Measurements from ENCODE around the gene RHEX. TPM values are rescaled to one million over a fixed set of nuclear protein-coding genes. Genes with fewer than 3 reads are reported as not detected.

Gene RHEX
- total and polyA plus RNA-seq, 2 donors (not counting 1 experiment from before 2014, with no cell fraction given) = 1.8 to 12.8 TPM

DNA sequence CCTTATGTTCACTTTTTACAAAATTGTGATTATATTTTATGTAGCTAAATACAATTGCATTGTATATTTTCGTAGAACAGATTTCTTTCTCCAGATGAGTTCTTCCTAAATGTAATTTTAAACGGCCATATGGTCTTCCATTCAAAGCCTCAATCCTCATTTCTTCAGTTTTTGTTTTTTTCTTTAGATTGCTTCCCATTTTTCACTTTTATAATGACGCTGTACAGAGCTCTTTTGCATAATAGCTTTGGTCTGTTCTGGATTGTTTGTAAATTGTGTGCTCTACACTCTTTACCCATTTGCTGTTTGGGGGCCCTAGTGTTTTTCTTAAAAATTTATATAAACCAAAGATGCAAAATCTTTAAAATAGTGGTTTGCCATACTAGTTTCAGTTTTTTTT lies 36.4 kb downstream of the RHEX start:
- CTCF ChIA-PET = interaction anchor here (0.8 to 1.0 kb wide), 2 partner anchors 16 to 60 kb away, joined by 3 read pairs; no protein-coding TSS in a partner anchor
- Histone ChIP-seq H3K9ac (ENCODE audit: low read length) (no peak overlapping the region), H2AFZ (ENCODE audit: insufficient read depth, low read depth, low read length, poor library complexity, severe bottlenecking) (no peak overlapping the region), H3K4me1 (ENCODE audit: control insufficient read depth in 2 of 2, insufficient read depth in 2 of 2, low read length in 2 of 2) (peaks cover 0 to 5% of the 10 kb centered on the region in 2 donors), H4K20me1 (ENCODE audit: control insufficient read depth, insufficient read depth, low read length, poor library complexity, severe bottlenecking) (no peaks in the 10 kb centered on the region), H3K9me3 (ENCODE audit: control extremely low read depth in 1 of 3, control insufficient read depth in 2 of 3, insufficient read depth in 1 of 3, low read length in 2 of 3) (no peaks in the 10 kb centered on the region), H3K27ac (ENCODE audit: low read length in 2 of 2) (no peak overlapping the region), H3K79me2 (ENCODE audit: control insufficient read depth, insufficient read depth, low read length) (no peaks in the 10 kb centered on the region), H3K27me3 (replicated peaks in 1 of 4; ENCODE audit: control extremely low read depth in 1 of 4, control insufficient read depth in 3 of 4, insufficient read depth in 4 of 4, low read length in 3 of 4) (no peaks in the 10 kb centered on the region), H3K4me2 (replicated peaks; ENCODE audit: low read depth, low read length, poor library complexity, severe bottlenecking) (no peak overlapping the region), H3K36me3 (replicated peaks in 1 of 2; ENCODE audit: control extremely low read depth in 1 of 2, control insufficient read depth in 1 of 2, extremely low read depth in 1 of 2, insufficient read depth in 2 of 2, low read length in 1 of 2) (no peaks in the 10 kb centered on the region), H3K4me3 (ENCODE audit: control extremely low read depth in 1 of 5, extremely low read depth in 1 of 5, insufficient read depth in 1 of 5, low read depth in 2 of 5, low read length in 4 of 5) (no peak overlapping the region)
- ATAC-seq (ENCODE audit: low read depth) (no peak), DNase-seq (no peak)
- no peak overlapping the region for H3K4me3 Mint-ChIP-seq
- H3K27ac Mint-ChIP-seq = no peak overlapping the region
- POLR2A ChIA-PET = no interaction called here
- H3K9me3 Mint-ChIP-seq (ENCODE audit: insufficient read depth) = no peaks in the 10 kb centered on the region
- H3K27me3 Mint-ChIP-seq = no peaks in the 10 kb centered on the region
- intact Hi-C loops (cut with micrococcal nuclease) = no loop called here
- no CpG with 5 or more reads among the region's 3 CpGs for WGBS (ENCODE audit: insufficient coverage)
- TF ChIP-seq CTCF (IDR thresholded peaks at IDR 0.05) = no peak
- TF ChIP-seq EZH2 (IDR thresholded peaks at IDR 0.05; ENCODE audit: borderline replicate concordance, insufficient read depth, low read depth, low read length, poor library complexity, severe bottlenecking) = no peak
- H3K4me1 Mint-ChIP-seq = peaks cover 4% of the 10 kb centered on the region

GRCh38 chr1:206094024-206094423 lies 41.1 kb downstream of the RHEX start:
- TF ChIP-seq EZH2 (IDR thresholded peaks at IDR 0.05; ENCODE audit: borderline replicate concordance, insufficient read depth, low read depth, low read length, poor library complexity, severe bottlenecking) = no peak
- TF ChIP-seq CTCF (IDR thresholded peaks at IDR 0.05) = no peak
- H4K20me1 ChIP-seq (ENCODE audit: control insufficient read depth, insufficient read depth, low read length, poor library complexity, severe bottlenecking) = no peaks in the 10 kb centered on the region
- Mint-ChIP-seq H3K4me3 (no peak overlapping the region), H3K27me3 (no peaks in the 10 kb centered on the region), H3K9me3 (ENCODE audit: insufficient read depth) (no peaks in the 10 kb centered on the region), H3K4me1 (peaks cover 4% of the 10 kb centered on the region), H3K27ac (no peak overlapping the region)
- H3K4me1 ChIP-seq (ENCODE audit: control insufficient read depth in 2 of 2, insufficient read depth in 2 of 2, low read length in 2 of 2) = peaks cover 0 to 5% of the 10 kb centered on the region in 2 donors
- no peak for DNase-seq
- H3K4me2 ChIP-seq (replicated peaks; ENCODE audit: low read depth, low read length, poor library complexity, severe bottlenecking) = no peak overlapping the region
- ChIA-PET CTCF (interaction anchor here (2.7 to 3.9 kb wide), 3 partner anchors 12 to 117 kb away, joined by 11 to 26 read pairs (median 23); no protein-coding TSS in a partner anchor), POLR2A (interaction anchor here (0.6 kb wide), 1 partner anchor 57 kb away, joined by 5 read pairs; no protein-coding TSS in a partner anchor)
- ATAC-seq (ENCODE audit: low read depth) = no peak
- H3K36me3 ChIP-seq (replicated peaks in 1 of 2; ENCODE audit: control extremely low read depth in 1 of 2, control insufficient read depth in 1 of 2, extremely low read depth in 1 of 2, insufficient read depth in 2 of 2, low read length in 1 of 2) = no peaks in the 10 kb centered on the region
- no peaks in the 10 kb centered on the region for H3K9me3 ChIP-seq (ENCODE audit: control extremely low read depth in 1 of 3, control insufficient read depth in 2 of 3, insufficient read depth in 1 of 3, low read length in 2 of 3)
- no peak overlapping the region for H3K27ac ChIP-seq (ENCODE audit: low read length in 2 of 2)
- no peak overlapping the region for H3K4me3 ChIP-seq (ENCODE audit: control extremely low read depth in 1 of 5, extremely low read depth in 1 of 5, insufficient read depth in 1 of 5, low read depth in 2 of 5, low read length in 4 of 5)
- H3K27me3 ChIP-seq (replicated peaks in 1 of 4; ENCODE audit: control extremely low read depth in 1 of 4, control insufficient read depth in 3 of 4, insufficient read depth in 4 of 4, low read length in 3 of 4) = no peaks in the 10 kb centered on the region
- H3K9ac ChIP-seq (ENCODE audit: low read length) = no peak overlapping the region
- intact Hi-C loops (cut with micrococcal nuclease) = no loop called here
- WGBS (ENCODE audit: insufficient coverage) = no CpG with 5 or more reads among the region's 7 CpGs
- peak overlapping the region; percentile 21 for H2AFZ ChIP-seq (ENCODE audit: insufficient read depth, low read depth, low read length, poor library complexity, severe bottlenecking)
- H3K79me2 ChIP-seq (ENCODE audit: control insufficient read depth, insufficient read depth, low read length) = no peaks in the 10 kb centered on the region
